A673 (cell line): ENCODE measurements around the gene PHKB.

ENCODE experiments used
- CTCF ChIP-seq: fragments of 300-800, 200-600 bp; sonication (generic); conservative IDR thresholded peaks from 2 replicates; pipeline ENCODE4 v1.5.1; 2017; ENCODE audit warnings: low read depth, mild to moderate bottlenecking, antibody characterized with exemption, low read length, moderate library complexity, mixed read lengths
- EZH2 ChIP-seq: fragments of 200-600 bp; sonication (generic); IDR thresholded peaks from 2 replicates; pipeline ENCODE4 v1.6.1; 2017; ENCODE audit warnings: borderline replicate concordance, low read depth, mild to moderate bottlenecking, mixed read lengths, antibody characterized with exemption, low read length; ENCODE audit not compliant: poor library complexity, severe bottlenecking

GRCh38 chr16:47506800-47507199 is 45.7 kb downstream of the PHKB start:
- TF ChIP-seq CTCF = no peak
- no peak for TF ChIP-seq EZH2
